Subcutaneous abdominal adipose tissue (tissue), 5 donors: ENCODE results near the gene GCK.
A peak's percentile ranks its signal among the peaks of the same experiment; 100 is the strongest.

ENCODE experiments used
- H3K27ac ChIP-seq: one replicate; pipeline ENCODE4 v1.7.0; 2013; ENCODE audit warnings: low read depth, mild to moderate bottlenecking, inconsistent platforms, low read length, moderate library complexity
- H3K27me3 ChIP-seq, 5 donors: one replicate each; pipeline ENCODE4 v1.7.0; 2013; ENCODE audit warnings: low read length in 5 of 5, inconsistent platforms in 1 of 5; ENCODE audit not compliant: control insufficient read depth in 5 of 5, insufficient read depth in 4 of 5
- H3K36me3 ChIP-seq, 5 donors: one replicate each; pipeline ENCODE4 v1.7.0; 2013; ENCODE audit warnings: low read length in 5 of 5; ENCODE audit not compliant: control insufficient read depth in 5 of 5, insufficient read depth in 5 of 5
- H3K4me1 ChIP-seq, 5 donors: one replicate each; pipeline ENCODE4 v1.7.0; 2013; ENCODE audit warnings: low read length in 5 of 5, mild to moderate bottlenecking in 3 of 5, moderate library complexity in 1 of 5; ENCODE audit not compliant: control insufficient read depth in 5 of 5, insufficient read depth in 5 of 5
- H3K4me3 ChIP-seq, 5 donors: one replicate each; pipeline ENCODE4 v1.7.0; 2013; ENCODE audit warnings: low read length in 5 of 5, low read depth in 1 of 5
- H3K9ac ChIP-seq, 5 donors: one replicate each; pipeline ENCODE4 v1.7.0; 2013; ENCODE audit warnings: low read length in 5 of 5, mild to moderate bottlenecking in 4 of 5, moderate library complexity in 3 of 5
- H3K9me3 ChIP-seq, 5 donors: one replicate each; pipeline ENCODE4 v1.7.0; 2013; ENCODE audit warnings: low read length in 5 of 5; ENCODE audit not compliant: control insufficient read depth in 5 of 5
- donor health status: healthy.
- donor health status: healthy.
- donor health status: healthy.
- donor health status: healthy.
- donor health status: healthy.

The GCK gene

GRCh38 chr7:44158096-44158872, 31.0 kb downstream of the GCK start:
- H3K27me3 ChIP-seq = no peaks in the 10 kb centered on the region
- peak overlapping the region in 1 of 5 donors; percentile 12 for H3K9ac ChIP-seq

GRCh38 chr7:44157116-44158080, 31.8 kb downstream of the GCK start:
- Histone ChIP-seq H3K27me3 (no peaks in the 10 kb centered on the region), H3K36me3 (no peaks in the 10 kb centered on the region), H3K4me3 (no peak overlapping the region), H3K9me3 (no peaks in the 10 kb centered on the region), H3K27ac (no peak overlapping the region), H3K4me1 (peaks cover 0 to 16% (median 7%) of the 10 kb centered on the region in 5 donors), H3K9ac (no peak overlapping the region)

More at GRCh38 chr7:44158096-44158872, 31.0 kb downstream of the GCK start:
- Histone ChIP-seq H3K27ac (no peak overlapping the region), H3K9me3 (no peaks in the 10 kb centered on the region), H3K4me1 (peaks cover 0 to 23% (median 12%) of the 10 kb centered on the region in 5 donors), H3K36me3 (no peaks in the 10 kb centered on the region), H3K4me3 (no peak overlapping the region)

DNA sequence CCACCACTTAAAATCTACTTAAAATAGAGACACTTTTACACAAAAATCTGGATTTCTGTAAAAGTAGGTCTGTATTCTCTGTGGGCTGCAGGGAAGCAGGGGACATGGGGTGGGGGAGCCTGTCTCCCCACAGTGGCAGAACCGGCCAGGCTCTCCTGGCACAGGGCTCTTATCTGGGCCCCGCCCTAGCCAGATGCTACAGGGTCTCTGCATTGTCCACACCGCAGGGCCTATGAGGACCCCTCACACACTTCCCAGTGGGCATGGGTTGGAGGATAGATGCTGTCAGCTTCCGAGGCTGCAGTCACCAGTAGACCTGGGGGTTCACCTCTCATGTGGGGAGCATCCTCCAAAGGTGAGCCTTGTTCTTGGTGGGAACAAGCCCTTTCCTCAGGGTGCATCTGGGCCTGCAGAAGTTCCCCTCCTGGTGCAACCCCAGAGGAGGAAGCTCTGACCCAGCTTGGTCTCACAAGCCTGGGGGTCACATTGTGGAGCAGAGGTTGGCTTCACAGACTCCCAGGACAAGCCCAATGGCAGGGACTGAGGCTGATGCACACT, 32.7 kb downstream of the GCK start:
- H3K9ac ChIP-seq = no peak overlapping the region
- H3K4me1 ChIP-seq = peaks cover 0 to 11% (median 0%) of the 10 kb centered on the region in 5 donors
- no peak overlapping the region for H3K4me3 ChIP-seq
- no peaks in the 10 kb centered on the region for H3K27me3 ChIP-seq
- no peak overlapping the region for H3K27ac ChIP-seq
- no peaks in the 10 kb centered on the region for H3K9me3 ChIP-seq
- H3K36me3 ChIP-seq = no peaks in the 10 kb centered on the region

DNA sequence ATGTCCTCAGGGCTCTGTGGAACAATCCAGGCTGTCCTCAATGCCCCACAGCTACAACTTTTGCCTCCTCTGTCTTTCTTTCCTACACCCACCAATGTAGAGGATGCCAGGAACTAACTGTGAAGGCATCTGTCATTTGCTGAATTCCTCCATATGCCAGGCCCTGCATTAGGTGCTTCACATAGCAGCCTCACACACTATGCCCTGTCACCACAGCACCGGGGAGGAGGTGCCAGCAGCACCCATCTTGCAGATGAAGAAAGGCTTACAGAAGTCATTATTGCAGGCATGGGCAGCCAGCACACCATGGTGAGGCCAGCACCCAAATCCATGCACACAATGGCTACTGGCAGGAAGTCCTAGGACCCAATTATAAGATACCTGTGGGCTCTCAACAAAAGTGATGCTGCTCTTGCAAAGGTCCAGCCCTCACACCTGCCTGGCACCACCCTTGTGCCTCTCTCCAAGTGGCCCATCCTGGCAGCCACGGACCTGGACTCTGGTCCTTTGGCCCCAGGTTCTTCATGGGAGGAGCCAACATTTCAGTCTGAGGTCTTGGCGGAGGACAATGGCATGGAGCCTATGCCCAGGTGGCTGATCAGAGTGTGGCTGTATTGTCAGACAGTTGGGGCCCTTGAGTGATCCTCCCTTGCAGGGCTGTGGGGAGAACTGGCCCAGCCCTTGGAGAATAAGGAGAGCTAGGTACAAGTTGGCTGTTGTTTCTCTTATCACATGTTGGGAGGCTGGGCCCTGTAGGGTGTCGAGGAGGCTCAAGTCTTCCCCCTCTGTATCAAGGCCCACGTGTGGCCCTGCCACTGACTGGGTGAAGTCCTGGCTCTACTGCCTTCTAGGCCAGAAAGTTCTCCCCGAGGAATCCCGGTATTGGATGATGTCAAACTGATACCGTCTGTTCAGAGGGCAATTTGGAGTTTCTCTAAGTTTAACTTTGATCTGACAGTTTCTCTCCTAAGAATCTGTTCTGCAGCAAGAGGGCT, 33.8 kb downstream of the GCK start:
- no peak overlapping the region for H3K27ac ChIP-seq
- H3K27me3 ChIP-seq = no peaks in the 10 kb centered on the region
- H3K4me3 ChIP-seq = no peak overlapping the region
- H3K9me3 ChIP-seq = no peaks in the 10 kb centered on the region
- H3K4me1 ChIP-seq = peaks cover 0 to 11% (median 0%) of the 10 kb centered on the region in 5 donors
- no peaks in the 10 kb centered on the region for H3K36me3 ChIP-seq
- no peak overlapping the region for H3K9ac ChIP-seq

GRCh38 chr7:44154703-44155102, 34.5 kb downstream of the GCK start:
- Histone ChIP-seq H3K36me3 (no peaks in the 10 kb centered on the region), H3K4me3 (no peak overlapping the region), H3K27me3 (no peaks in the 10 kb centered on the region), H3K27ac (no peak overlapping the region), H3K4me1 (peaks cover 0 to 11% (median 0%) of the 10 kb centered on the region in 5 donors), H3K9ac (no peak overlapping the region), H3K9me3 (no peaks in the 10 kb centered on the region)

DNA sequence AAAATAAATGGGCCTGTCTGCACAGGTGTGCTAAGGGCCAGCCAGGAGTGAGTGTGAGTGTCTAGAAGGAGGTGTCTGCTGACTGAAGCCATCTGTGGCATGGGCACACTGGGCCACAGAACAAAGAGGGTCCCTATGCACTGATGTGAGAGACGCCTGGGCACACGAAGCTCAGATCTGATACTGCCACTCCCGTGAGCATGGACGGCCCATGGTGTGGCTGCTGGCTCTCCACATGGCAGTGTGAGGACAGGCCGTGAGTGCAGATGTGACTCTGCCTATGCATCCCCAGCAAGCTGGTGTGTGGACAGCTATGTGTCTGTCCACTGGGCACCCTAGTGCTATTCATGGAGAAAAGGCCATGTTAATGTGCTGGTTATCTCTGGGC, 35.3 kb downstream of the GCK start:
- Histone ChIP-seq H3K4me3 (no peak overlapping the region), H3K27ac (no peak overlapping the region), H3K27me3 (no peaks in the 10 kb centered on the region), H3K9ac (no peak overlapping the region), H3K36me3 (no peaks in the 10 kb centered on the region), H3K4me1 (peaks cover 0 to 10% (median 0%) of the 10 kb centered on the region in 5 donors), H3K9me3 (no peaks in the 10 kb centered on the region)

DNA sequence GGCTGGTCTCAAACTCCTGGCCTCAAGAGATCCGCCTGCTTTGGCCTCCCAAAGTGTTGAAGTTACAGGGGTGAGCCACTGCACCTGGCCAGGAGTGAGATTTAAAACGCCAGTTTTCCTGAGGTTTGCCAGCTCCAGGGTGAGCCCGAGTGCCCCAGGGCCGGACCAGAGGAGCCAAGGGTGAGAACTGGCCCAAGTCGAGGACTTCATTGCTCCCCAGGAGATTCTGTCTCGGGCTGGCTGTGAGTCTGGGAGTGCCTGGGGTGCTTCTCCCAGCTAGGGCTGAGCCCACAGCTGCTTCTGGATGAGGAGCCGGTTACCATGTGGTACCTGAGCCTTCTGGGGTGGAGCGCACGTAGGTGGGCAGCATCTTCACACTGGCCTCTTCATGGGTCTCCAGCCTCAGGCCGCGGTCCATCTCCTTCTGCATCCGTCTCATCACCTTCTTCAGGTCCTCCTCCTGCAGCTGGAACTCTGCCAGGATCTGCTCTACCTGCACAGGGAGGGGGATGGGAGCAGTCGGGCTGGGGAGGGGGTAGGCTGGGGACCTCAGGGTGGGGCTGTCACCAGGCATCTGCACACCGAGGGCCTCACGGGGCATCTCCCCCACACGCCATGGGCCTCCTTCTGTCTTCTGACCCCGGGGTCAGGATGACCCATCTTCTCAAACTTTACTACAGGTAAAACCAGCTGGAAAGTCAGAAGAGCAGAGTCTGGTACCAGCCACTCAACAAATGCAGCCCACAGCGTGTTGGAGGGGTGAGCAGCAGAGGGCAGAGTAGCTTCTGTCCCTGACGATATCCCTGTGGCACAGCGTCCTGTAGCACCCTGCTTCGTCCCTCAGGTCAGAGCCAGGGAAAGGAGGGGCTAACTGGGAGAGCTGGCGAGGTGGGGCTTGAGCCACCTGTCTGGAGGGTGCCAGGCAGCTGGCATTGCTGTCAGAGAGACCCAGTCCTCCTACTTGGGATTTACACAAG, 36.0 kb downstream of the GCK start:
- Histone ChIP-seq H3K27ac (no peak overlapping the region), H3K4me1 (peaks cover 0 to 3% (median 0%) of the 10 kb centered on the region in 5 donors), H3K4me3 (no peak overlapping the region), H3K9ac (no peak overlapping the region), H3K27me3 (no peaks in the 10 kb centered on the region), H3K36me3 (no peaks in the 10 kb centered on the region), H3K9me3 (no peaks in the 10 kb centered on the region)

- H3K4me1 ChIP-seq = no peaks in the 10 kb centered on the region
Measured at GRCh38 chr7:44151956-44152355, 37.3 kb downstream of the GCK start.

More at GRCh38 chr7:44151956-44152355, 37.3 kb downstream of the GCK start:
- Histone ChIP-seq H3K27me3 (no peaks in the 10 kb centered on the region), H3K36me3 (no peaks in the 10 kb centered on the region), H3K27ac (no peak overlapping the region), H3K9me3 (no peaks in the 10 kb centered on the region), H3K9ac (no peak overlapping the region), H3K4me3 (no peak overlapping the region)
